HG03378 (cell line): Measurements from ENCODE around the gene APCDD1.
"Not testable (repeated sequence)": the region's sequence is repeated elsewhere in the genome, so short reads cannot be mapped to it uniquely, and the experiment has no call there.

Experiments
- ATAC-seq: cut with Tn5 transposase; IDR thresholded peaks from one replicate; pipeline ENCODE4 v1.9.1; 2021; ENCODE audit warnings: mild to moderate bottlenecking, moderate library complexity; ENCODE audit not compliant: unreplicated experiment

The APCDD1 gene

GRCh38 chr18:10524507-10525370, 70.3 kb downstream of the APCDD1 start:
- ATAC-seq: no peak

GRCh38 chr18:10525371-10525691, 70.9 kb downstream of the APCDD1 start:
- ATAC-seq: no peak

GRCh38 chr18:10525697-10526560, 71.5 kb downstream of the APCDD1 start, which contains the start of gene NAPG:
NAPG (plus strand) TSS chr18:10526027; CDS start chr18:10526103, 76 bp downstream.
- ATAC-seq: peak; percentile 68

- ATAC-seq: no peak
Measured at GRCh38 chr18:10526561-10526949, 72.1 kb downstream of the APCDD1 start.

GRCh38 chr18:10528439-10528838, 74.0 kb downstream of the APCDD1 start:
- ATAC-seq: no peak

- ATAC-seq: no peak
Measured at GRCh38 chr18:10530002-10530401, 75.6 kb downstream of the APCDD1 start.

GRCh38 chr18:10530852-10531251, 76.4 kb downstream of the APCDD1 start:
- ATAC-seq: no peak

GRCh38 chr18:10533111-10533510, 78.7 kb downstream of the APCDD1 start:
- ATAC-seq: no peak

GRCh38 chr18:10536280-10536679, 81.8 kb downstream of the APCDD1 start:
- ATAC-seq: no peak

GRCh38 chr18:10537765-10538164, 83.3 kb downstream of the APCDD1 start:
- no peak for ATAC-seq

GRCh38 chr18:10539124-10539523, 84.7 kb downstream of the APCDD1 start:
- ATAC-seq: not testable (repeated sequence)
